ENCODE measurements around the gene ST3GAL2. TPM values are rescaled to one million over a fixed set of nuclear protein-coding genes. Genes with fewer than 3 reads are reported as not detected.

The ST3GAL2 gene
- total and polyA plus RNA-seq, 10 of the 15 experiments (the other 5 are each of a cell fraction or from before 2014, with no cell fraction given), result 0.95 to 61.7 (median 25.9) TPM

DNA sequence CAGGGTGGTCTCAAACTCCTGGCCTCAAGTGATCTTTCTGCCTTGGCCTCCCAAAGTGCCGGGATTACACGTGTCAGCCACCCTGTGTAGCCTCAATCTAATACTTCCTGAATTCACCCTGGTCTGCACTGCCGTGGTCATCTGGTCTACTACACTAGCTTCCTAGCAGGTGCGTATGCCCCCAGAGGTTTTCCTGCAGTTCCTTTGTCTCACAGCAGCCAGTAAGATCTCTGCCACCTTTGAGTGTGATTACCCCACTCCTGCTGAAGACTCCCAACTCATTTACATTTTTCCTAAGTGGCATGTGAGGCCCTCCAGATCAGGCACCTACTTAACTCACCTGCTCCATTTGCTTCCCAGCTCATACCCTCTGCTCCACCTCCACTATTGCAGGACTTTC, 97.3 kb downstream of the ST3GAL2 start (continued):
- TF ChIP-seq CREB1 (IDR thresholded peaks at IDR 0.05; ENCODE audit: low read depth) (no peak), MXI1 (IDR thresholded peaks at IDR 0.05; ENCODE audit: low read depth, low read length) (no peak), KDM1A (IDR thresholded peaks at IDR 0.05; ENCODE audit: borderline replicate concordance) (no peak), SREBF1 (IDR thresholded peaks at IDR 0.05; ENCODE audit: low read length) (no peak), LARP7 (IDR thresholded peaks at IDR 0.05) (no peak), EGR1 (IDR thresholded peaks at IDR 0.05; ENCODE audit: borderline replicate concordance in 1 of 2, low read depth in 2 of 2, low read length in 2 of 2) (no peak), CBX5 (IDR thresholded peaks at IDR 0.05; ENCODE audit: low read depth) (no peak)
- TF ChIP-seq, protein P1, sequence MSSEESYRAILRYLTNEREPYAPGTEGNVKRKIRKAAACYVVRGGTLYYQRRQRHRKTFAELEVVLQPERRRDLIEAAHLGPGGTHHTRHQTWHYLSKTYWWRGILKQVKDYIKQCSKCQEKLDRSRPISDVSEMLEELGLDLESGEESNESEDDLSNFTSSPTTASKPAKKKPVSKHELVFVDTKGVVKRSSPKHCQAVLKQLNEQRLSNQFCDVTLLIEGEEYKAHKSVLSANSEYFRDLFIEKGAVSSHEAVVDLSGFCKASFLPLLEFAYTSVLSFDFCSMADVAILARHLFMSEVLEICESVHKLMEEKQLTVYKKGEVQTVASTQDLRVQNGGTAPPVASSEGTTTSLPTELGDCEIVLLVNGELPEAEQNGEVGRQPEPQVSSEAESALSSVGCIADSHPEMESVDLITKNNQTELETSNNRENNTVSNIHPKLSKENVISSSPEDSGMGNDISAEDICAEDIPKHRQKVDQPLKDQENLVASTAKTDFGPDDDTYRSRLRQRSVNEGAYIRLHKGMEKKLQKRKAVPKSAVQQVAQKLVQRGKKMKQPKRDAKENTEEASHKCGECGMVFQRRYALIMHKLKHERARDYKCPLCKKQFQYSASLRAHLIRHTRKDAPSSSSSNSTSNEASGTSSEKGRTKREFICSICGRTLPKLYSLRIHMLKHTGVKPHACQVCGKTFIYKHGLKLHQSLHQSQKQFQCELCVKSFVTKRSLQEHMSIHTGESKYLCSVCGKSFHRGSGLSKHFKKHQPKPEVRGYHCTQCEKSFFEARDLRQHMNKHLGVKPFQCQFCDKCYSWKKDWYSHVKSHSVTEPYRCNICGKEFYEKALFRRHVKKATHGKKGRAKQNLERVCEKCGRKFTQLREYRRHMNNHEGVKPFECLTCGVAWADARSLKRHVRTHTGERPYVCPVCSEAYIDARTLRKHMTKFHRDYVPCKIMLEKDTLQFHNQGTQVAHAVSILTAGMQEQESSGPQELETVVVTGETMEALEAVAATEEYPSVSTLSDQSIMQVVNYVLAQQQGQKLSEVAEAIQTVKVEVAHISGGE (CRISPR knock-in tag; IDR thresholded peaks at IDR 0.05), result no peak

GRCh38 chr16:70337814-70338213, 101.1 kb downstream of the ST3GAL2 start:
- ChIA-PET POLR2A (no interaction called here), SMC1A (ENCODE audit: uncharacterized antibody, unreplicated experiment) (no interaction called here), RAD21 (ENCODE audit: unreplicated experiment) (no interaction called here), CTCF (interaction anchor here (1.7 kb wide), 1 partner anchor 13 kb away, joined by 5 read pairs; no protein-coding TSS in a partner anchor)
- Histone ChIP-seq H3K27me3 (replicated peaks in 1 of 2; ENCODE audit: control insufficient read depth in 2 of 2, insufficient read depth in 2 of 2, low read length in 1 of 2) (no peaks in the 10 kb centered on the region), H3K9ac (ENCODE audit: control insufficient read depth, insufficient read depth, low read length) (no peak overlapping the region), H3K36me3 (ENCODE audit: control insufficient read depth in 2 of 2, insufficient read depth in 2 of 2, low read length in 1 of 2) (peaks cover 3 to 9% of the 10 kb centered on the region in 2 experiments), H3K4me3 (no peak overlapping the region), H2AFZ (ENCODE audit: control insufficient read depth, low read depth, low read length) (no peak overlapping the region), H4K20me1 (ENCODE audit: control insufficient read depth, insufficient read depth) (no peaks in the 10 kb centered on the region), H3K27ac (ENCODE audit: control insufficient read depth, insufficient read depth) (no peak overlapping the region), H3K4me2 (ENCODE audit: control insufficient read depth, insufficient read depth) (no peak overlapping the region), H3K79me2 (ENCODE audit: control insufficient read depth, insufficient read depth, low read length) (no peaks in the 10 kb centered on the region), H3K4me1 (ENCODE audit: control insufficient read depth, insufficient read depth, low read length) (no peaks in the 10 kb centered on the region), H3K9me3 (replicated peaks; ENCODE audit: control insufficient read depth, insufficient read depth, low read length) (no peaks in the 10 kb centered on the region)
- FAIRE-seq (no peak), DNase-seq (ENCODE audit: low read depth, low spot score) (no peak), ATAC-seq (no peak)
- no TSS peak for BruUV-seq (replicated peaks)
- in situ Hi-C loops (cut with MboI), result no loop called here
- WGBS (ENCODE audit: insufficient coverage, insufficient replicate concordance, low lambda C conversion rate, missing lambda C conversion rate), result 97% methylated on average over 5 of the region's 5 CpGs
- no peak for TF ChIP-seq JUND (IDR thresholded peaks at IDR 0.05; ENCODE audit: low read depth, low read length)
- no peak for TF ChIP-seq HDAC2 (IDR thresholded peaks at IDR 0.05)
- no peak for TF ChIP-seq SRF (IDR thresholded peaks at IDR 0.05; ENCODE audit: low read depth in 2 of 2, low read length in 2 of 2)
- TF ChIP-seq RBBP5 (conservative IDR thresholded peaks at IDR 0.05), result no peak
- no peak for TF ChIP-seq YY1 (IDR thresholded peaks at IDR 0.05; ENCODE audit: low read depth, low read length)
- TF ChIP-seq ZSCAN29 (IDR thresholded peaks at IDR 0.05), result no peak
- TF ChIP-seq PML (IDR thresholded peaks at IDR 0.05; ENCODE audit: low read length), result no peak
- TF ChIP-seq ZNF622 (IDR thresholded peaks at IDR 0.05), result no peak
- no peak for TF ChIP-seq BCLAF1 (IDR thresholded peaks at IDR 0.05)
- intact Hi-C loops (cut with micrococcal nuclease; ENCODE audit: unreplicated experiment), result no loop called here

All from GM12878 (cell line).